DND-41 (cell line): ENCODE results near the gene RIMS1.
"Not testable (repeated sequence)": the region's sequence is repeated elsewhere in the genome, so short reads cannot be mapped to it uniquely, and the experiment has no call there.

Source experiments
- ATAC-seq: fragments of 200-7000 bp; cut with Tn5 transposase; 3 replicates; pipeline ENCODE4 v1.9.1; 2021; ENCODE audit warnings: low read depth; ENCODE audit not compliant: insufficient read depth
- DNase-seq: peaks from one replicate; pipeline ENCODE4 v3.0.0-alpha.2; 2020
- H2AFZ ChIP-seq: 2 replicates; pipeline ENCODE4 v1.6.0; 2012; ENCODE audit warnings: low read depth, low read length
- H3K27ac ChIP-seq: 2 replicates; pipeline ENCODE4 v1.5.1; 2012; ENCODE audit warnings: low read length, inconsistent platforms
- H3K27me3 ChIP-seq: fragments of 200-600 bp; sonication (generic); 2 replicates; pipeline ENCODE4 v1.6.0; 2012; ENCODE audit warnings: low read length, mild to moderate bottlenecking, inconsistent platforms; ENCODE audit not compliant: insufficient read depth, poor library complexity
- H3K36me3 ChIP-seq: 2 replicates; pipeline ENCODE4 v1.5.1; 2012; ENCODE audit warnings: low read length, inconsistent platforms; ENCODE audit not compliant: insufficient read depth
- H3K4me1 ChIP-seq: 2 replicates; pipeline ENCODE4 v1.5.1; 2012; ENCODE audit warnings: mild to moderate bottlenecking, low read length; ENCODE audit not compliant: insufficient read depth
- H3K4me2 ChIP-seq: 2 replicates; pipeline ENCODE4 v1.6.0; 2012; ENCODE audit warnings: mild to moderate bottlenecking, moderate library complexity, low read length, inconsistent platforms; ENCODE audit not compliant: insufficient read depth
- H3K4me3 ChIP-seq, 2 experiments: fragments of 200-600 bp in 1 of 2; shearing (Covaris generic) in 1 of 2; 2 replicates each; pipeline ENCODE4 v1.5.1; 2012 to 2016; ENCODE audit warnings: inconsistent platforms in 2 of 2, low read length in 2 of 2, mild to moderate bottlenecking in 2 of 2, low read depth in 1 of 2, moderate library complexity in 1 of 2
- H3K79me2 ChIP-seq: 2 replicates; pipeline ENCODE4 v1.6.0; 2012; ENCODE audit warnings: low read length, inconsistent platforms; ENCODE audit not compliant: insufficient read depth
- H3K9ac ChIP-seq: 2 replicates; pipeline ENCODE4 v1.6.0; 2012; ENCODE audit warnings: low read depth, mild to moderate bottlenecking, inconsistent platforms, low read length, moderate library complexity
- H3K9me3 ChIP-seq: 2 replicates; pipeline ENCODE4 v1.5.1; 2012; ENCODE audit warnings: low read length, moderate library complexity, mild to moderate bottlenecking, inconsistent platforms; ENCODE audit not compliant: insufficient read depth, severe bottlenecking
- H4K20me1 ChIP-seq: 2 replicates; pipeline ENCODE4 v1.6.0; 2012; ENCODE audit warnings: low read length; ENCODE audit not compliant: insufficient read depth
- EZH2 ChIP-seq: IDR thresholded peaks from 3 replicates; pipeline ENCODE4 v1.6.1; 2012; ENCODE audit warnings: borderline replicate concordance, low read depth, mild to moderate bottlenecking, moderate library complexity, low read length, inconsistent platforms; ENCODE audit not compliant: severe bottlenecking
- TF ChIP-seq, protein P1 (sequence below): IDR thresholded peaks from 2 replicates; pipeline ENCODE4 v1.5.1; 2012; ENCODE audit warnings: borderline replicate concordance, low read length, moderate library complexity, mild to moderate bottlenecking; ENCODE audit not compliant: poor library complexity, severe bottlenecking; ENCODE audit errors: extremely low read depth

The RIMS1 gene

DNA sequence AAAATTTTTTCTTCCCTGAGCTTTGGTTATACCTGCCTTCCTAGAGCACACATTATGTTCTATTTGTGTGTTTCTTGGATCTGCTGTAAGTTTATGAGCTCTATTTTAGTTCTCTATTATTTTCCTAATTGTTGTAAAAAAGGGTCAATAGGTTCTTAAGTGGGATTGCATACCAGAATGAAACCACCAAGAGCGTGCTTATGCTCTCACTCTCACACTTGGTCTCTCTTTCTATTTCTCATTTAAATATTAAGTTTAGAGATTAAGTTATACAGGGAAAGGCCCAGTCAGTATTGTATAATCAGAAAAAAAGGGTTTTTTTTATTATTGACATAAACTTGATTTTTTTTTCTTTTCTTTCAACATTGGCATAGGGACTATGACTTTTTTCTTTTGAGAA is 96.8 kb downstream of the RIMS1 start:
- no peak for ATAC-seq
- no peaks in the 10 kb centered on the region for H3K36me3 ChIP-seq
- H3K9ac ChIP-seq = no peak overlapping the region
- H3K4me1 ChIP-seq = no peaks in the 10 kb centered on the region
- H3K4me3 ChIP-seq = no peak overlapping the region
- no peaks in the 10 kb centered on the region for H3K79me2 ChIP-seq
- H3K27me3 ChIP-seq = no peaks in the 10 kb centered on the region
- TF ChIP-seq, protein P1, sequence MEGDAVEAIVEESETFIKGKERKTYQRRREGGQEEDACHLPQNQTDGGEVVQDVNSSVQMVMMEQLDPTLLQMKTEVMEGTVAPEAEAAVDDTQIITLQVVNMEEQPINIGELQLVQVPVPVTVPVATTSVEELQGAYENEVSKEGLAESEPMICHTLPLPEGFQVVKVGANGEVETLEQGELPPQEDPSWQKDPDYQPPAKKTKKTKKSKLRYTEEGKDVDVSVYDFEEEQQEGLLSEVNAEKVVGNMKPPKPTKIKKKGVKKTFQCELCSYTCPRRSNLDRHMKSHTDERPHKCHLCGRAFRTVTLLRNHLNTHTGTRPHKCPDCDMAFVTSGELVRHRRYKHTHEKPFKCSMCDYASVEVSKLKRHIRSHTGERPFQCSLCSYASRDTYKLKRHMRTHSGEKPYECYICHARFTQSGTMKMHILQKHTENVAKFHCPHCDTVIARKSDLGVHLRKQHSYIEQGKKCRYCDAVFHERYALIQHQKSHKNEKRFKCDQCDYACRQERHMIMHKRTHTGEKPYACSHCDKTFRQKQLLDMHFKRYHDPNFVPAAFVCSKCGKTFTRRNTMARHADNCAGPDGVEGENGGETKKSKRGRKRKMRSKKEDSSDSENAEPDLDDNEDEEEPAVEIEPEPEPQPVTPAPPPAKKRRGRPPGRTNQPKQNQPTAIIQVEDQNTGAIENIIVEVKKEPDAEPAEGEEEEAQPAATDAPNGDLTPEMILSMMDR = no peak
- no peak for TF ChIP-seq EZH2
- H2AFZ ChIP-seq = no peak overlapping the region
- no peaks in the 10 kb centered on the region for H4K20me1 ChIP-seq
- no peak overlapping the region for H3K4me2 ChIP-seq
- no peaks in the 10 kb centered on the region for H3K9me3 ChIP-seq
- no peak for DNase-seq
- H3K27ac ChIP-seq = no peak overlapping the region

DNA sequence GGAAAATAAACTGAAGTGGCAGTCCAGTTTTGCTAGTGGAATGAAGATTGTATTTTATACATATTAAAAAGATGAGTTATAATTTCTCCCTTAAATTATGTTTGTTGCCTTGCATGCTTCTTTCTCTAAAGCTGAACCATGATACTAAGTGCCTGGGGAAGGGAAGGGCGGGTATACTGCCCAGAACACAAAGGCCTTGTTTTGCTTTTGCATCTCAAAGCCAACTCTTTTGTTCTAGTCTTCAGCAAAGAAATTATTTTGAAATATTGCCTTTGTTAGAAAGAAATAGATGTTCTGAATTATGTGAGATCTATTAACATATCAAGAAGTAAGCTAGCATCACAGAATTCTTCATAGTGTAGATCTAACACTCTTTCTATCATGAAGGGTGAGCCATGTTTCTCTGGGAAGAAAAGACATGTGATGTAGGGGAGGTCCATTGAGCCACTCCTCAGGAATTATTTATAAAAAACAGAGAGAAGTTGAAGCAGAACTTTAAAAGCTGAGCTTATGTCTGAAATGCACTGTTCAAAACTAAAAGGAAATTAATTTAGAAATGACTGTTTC is 108.4 kb downstream of the RIMS1 start:
- H3K79me2 ChIP-seq = no peaks in the 10 kb centered on the region
- H3K4me2 ChIP-seq = no peak overlapping the region

DNA sequence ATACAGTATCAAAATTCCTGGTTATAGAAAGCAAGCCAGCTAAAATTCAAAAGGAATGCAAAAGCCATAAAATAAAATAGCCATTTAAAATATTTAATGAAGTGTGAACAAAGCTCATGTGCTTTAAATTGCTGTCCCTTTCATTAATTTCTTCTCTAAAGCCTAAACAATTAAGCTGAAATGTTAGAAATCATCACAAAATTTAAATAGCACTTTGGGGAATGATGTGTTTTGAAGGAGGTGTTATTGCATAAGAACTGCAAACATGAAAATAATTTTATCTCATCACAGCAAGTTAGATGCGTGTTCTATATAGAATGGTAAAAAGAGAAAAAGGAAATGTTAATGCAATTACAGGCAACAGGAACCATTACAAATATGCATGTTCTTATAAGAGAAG is 111.0 kb downstream of the RIMS1 start:
- Histone ChIP-seq H3K79me2 (no peaks in the 10 kb centered on the region), H3K4me2 (no peak overlapping the region), H2AFZ (no peak overlapping the region), H3K27ac (no peak overlapping the region), H3K4me3 (no peak overlapping the region), H3K9me3 (no peaks in the 10 kb centered on the region), H4K20me1 (no peaks in the 10 kb centered on the region), H3K36me3 (no peaks in the 10 kb centered on the region), H3K9ac (no peak overlapping the region), H3K4me1 (no peaks in the 10 kb centered on the region), H3K27me3 (no peaks in the 10 kb centered on the region)
- ATAC-seq (no peak), DNase-seq (no peak)
- TF ChIP-seq, protein P1 = no peak
- no peak for TF ChIP-seq EZH2

More for the DNA sequence above, 108.4 kb downstream of the RIMS1 start:
- H4K20me1 ChIP-seq = no peaks in the 10 kb centered on the region
- TF ChIP-seq EZH2 = no peak
- TF ChIP-seq, protein P1 = no peak
- H2AFZ ChIP-seq = no peak overlapping the region
- ATAC-seq (no peak), DNase-seq (no peak)
- H3K36me3 ChIP-seq = no peaks in the 10 kb centered on the region
- H3K9me3 ChIP-seq = no peaks in the 10 kb centered on the region
- no peaks in the 10 kb centered on the region for H3K4me1 ChIP-seq
- no peak overlapping the region for H3K9ac ChIP-seq
- H3K4me3 ChIP-seq = no peak overlapping the region
- no peak overlapping the region for H3K27ac ChIP-seq
- H3K27me3 ChIP-seq = no peaks in the 10 kb centered on the region

DNA sequence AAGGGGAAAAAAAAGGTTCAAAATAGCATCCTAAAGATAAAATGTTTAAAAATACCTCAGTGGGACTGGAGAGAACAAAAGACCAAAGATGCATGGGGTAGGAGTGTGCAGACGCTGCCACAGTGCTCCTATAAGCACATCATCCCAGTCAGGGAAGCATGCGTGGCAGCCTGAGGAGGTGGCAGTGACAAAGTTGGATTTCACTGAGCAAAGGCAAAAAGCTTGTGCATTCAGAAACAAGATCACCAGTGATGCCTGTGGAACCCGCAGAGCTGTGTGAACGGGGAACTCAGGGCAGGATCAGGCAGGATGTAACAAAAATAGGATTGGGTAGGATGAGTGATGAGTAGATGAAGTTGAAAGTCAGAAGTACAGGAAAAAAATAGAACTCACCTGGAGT is 116.1 kb downstream of the RIMS1 start:
- TF ChIP-seq, protein P1 = no peak
- TF ChIP-seq EZH2 = no peak
- no peak for DNase-seq

DNA sequence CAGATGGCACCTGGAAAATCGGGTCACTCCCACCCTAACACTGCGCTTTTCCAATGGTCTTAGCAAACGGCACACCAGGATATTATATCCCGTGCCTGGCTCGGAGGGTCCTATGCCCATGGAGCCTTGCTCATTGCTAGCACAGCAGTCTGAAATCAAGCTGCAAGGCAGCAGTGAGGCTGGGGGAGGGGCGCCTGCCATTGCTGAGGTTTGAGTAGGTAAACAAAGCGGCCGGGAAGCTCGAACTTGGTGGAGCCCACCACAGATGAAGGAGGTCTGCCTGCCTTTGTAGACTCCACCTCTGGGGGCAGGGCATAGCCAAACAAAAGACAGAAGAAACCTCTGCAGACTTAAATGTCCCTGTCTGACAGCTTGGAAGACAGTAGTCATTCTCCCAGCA is 120.2 kb downstream of the RIMS1 start:
- H3K27ac ChIP-seq, H3K4me3 ChIP-seq, H3K36me3 ChIP-seq, H2AFZ ChIP-seq, H3K9me3 ChIP-seq, H3K27me3 ChIP-seq, ATAC-seq, H3K9ac ChIP-seq, DNase-seq, H4K20me1 ChIP-seq, H3K4me1 ChIP-seq, H3K4me2 ChIP-seq, H3K79me2 ChIP-seq: not testable (repeated sequence)

More for the DNA sequence above, 116.1 kb downstream of the RIMS1 start:
- H2AFZ ChIP-seq = no peak overlapping the region
- H3K9ac ChIP-seq = no peak overlapping the region
- no peak overlapping the region for H3K4me3 ChIP-seq
- H3K36me3 ChIP-seq = no peaks in the 10 kb centered on the region
- no peak for ATAC-seq
- H3K27me3 ChIP-seq = no peaks in the 10 kb centered on the region
- H3K4me2 ChIP-seq = no peak overlapping the region
- no peaks in the 10 kb centered on the region for H3K4me1 ChIP-seq
- H4K20me1 ChIP-seq = no peaks in the 10 kb centered on the region
- no peaks in the 10 kb centered on the region for H3K79me2 ChIP-seq
- peaks cover 5% of the 10 kb centered on the region for H3K9me3 ChIP-seq
- no peak overlapping the region for H3K27ac ChIP-seq
